Naive B cell (primary cell): ENCODE data around the gene ALPK1. TPM values are rescaled to one million over a fixed set of nuclear protein-coding genes. Genes with fewer than 3 reads are reported as not detected.
"Not testable (repeated sequence)": the region's sequence is repeated elsewhere in the genome, so short reads cannot be mapped to it uniquely, and the experiment has no call there.

Source experiments
- ATAC-seq, 2 donors: fragments of 150-1000 bp; cut with Tn5 transposase; 2 replicates each; pipeline ENCODE4 v1.10.0; 2021; ENCODE audit warnings: low read depth in 2 of 2, mild to moderate bottlenecking in 2 of 2, moderate library complexity in 2 of 2
- DNase-seq: peaks from one replicate; pipeline ENCODE4 v3.0.0; 2022
- H3K27ac Mint-ChIP-seq, 6 donors: one replicate each; pipeline ENCODE4 v1.8.0; 2020 to 2022; ENCODE audit warnings: mild to moderate bottlenecking in 6 of 6, mixed read lengths in 6 of 6, moderate library complexity in 5 of 6, inconsistent platforms in 2 of 6
- H3K27me3 Mint-ChIP-seq, 3 donors: one replicate each; pipeline ENCODE4 v1.8.0; 2021 to 2022; ENCODE audit warnings: mixed read lengths in 3 of 3, mild to moderate bottlenecking in 1 of 3
- H3K36me3 Mint-ChIP-seq, 2 donors: one replicate each; pipeline ENCODE4 v1.8.0; 2020 to 2022; ENCODE audit warnings: mixed read lengths in 2 of 2, inconsistent platforms in 1 of 2, mild to moderate bottlenecking in 1 of 2
- H3K4me1 Mint-ChIP-seq, 3 donors: one replicate each; pipeline ENCODE4 v1.8.0; 2020 to 2022; ENCODE audit warnings: mixed read lengths in 3 of 3, inconsistent platforms in 1 of 3, mild to moderate bottlenecking in 1 of 3, moderate library complexity in 1 of 3
- H3K4me3 Mint-ChIP-seq, 8 donors: one replicate each; pipeline ENCODE4 v1.8.0; 2020 to 2022; ENCODE audit warnings: mild to moderate bottlenecking in 8 of 8, mixed read lengths in 8 of 8, moderate library complexity in 8 of 8, inconsistent platforms in 2 of 8
- H3K9me3 Mint-ChIP-seq, 7 donors: one replicate each; pipeline ENCODE4 v1.8.0; 2020 to 2022; ENCODE audit warnings: mixed read lengths in 7 of 7, mild to moderate bottlenecking in 5 of 7, inconsistent platforms in 2 of 7, moderate library complexity in 1 of 7
- polyA plus RNA-seq, 6 donors: library from polyadenylated mRNA; unstranded; fragments of 300-500 nt; fragmentation: Illumina TruSeq; gene quantifications; one replicate each; pipeline ENCODE4 v1.2.3, GENCODE V29; 2021; ENCODE audit warnings: low read depth in 6 of 6

The ALPK1 gene
- polyA plus RNA-seq, 6 donors from 2014 or later, result 3.9 to 7.3 (median 5.3) TPM; not detected in 1

- Mint-ChIP-seq H3K4me3 (peak overlapping the region in 2 of 8 donors; percentile 32 to 85), H3K9me3 (peaks cover 0 to 5% (median 0%) of the 10 kb centered on the region in 7 donors), H3K36me3 (peaks cover 21 to 31% of the 10 kb centered on the region in 2 donors), H3K27me3 (no peaks in the 10 kb centered on the region), H3K27ac (peak overlapping the region in 5 of 6 donors; percentile 18 to 72 (median 43)), H3K4me1 (peaks cover 38 to 67% (median 64%) of the 10 kb centered on the region in 3 donors)
- no peak for DNase-seq
- ATAC-seq, result no peak
Measured at GRCh38 chr4:112277705-112278448, 19.3 kb upstream of the ALPK1 start.

- DNase-seq (peak; percentile 61), ATAC-seq (peak; percentile 68 to 88)
- no peaks in the 10 kb centered on the region for H3K27me3 Mint-ChIP-seq
- peak overlapping the region; percentile 7 to 97 (median 88) for H3K27ac Mint-ChIP-seq
- H3K9me3 Mint-ChIP-seq, result peaks cover 0 to 5% (median 0%) of the 10 kb centered on the region in 7 donors
- H3K4me3 Mint-ChIP-seq, result peak overlapping the region; percentile 53 to 99 (median 88)
- peaks cover 21 to 32% of the 10 kb centered on the region in 2 donors for H3K36me3 Mint-ChIP-seq
- H3K4me1 Mint-ChIP-seq, result peaks cover 49 to 77% (median 77%) of the 10 kb centered on the region in 3 donors
Measured at GRCh38 chr4:112279025-112279881, 17.9 kb upstream of the ALPK1 start.

GRCh38 chr4:112279882-112280315 lies 17.3 kb upstream of the ALPK1 start:
- no peak for ATAC-seq
- Mint-ChIP-seq H3K27me3 (no peaks in the 10 kb centered on the region), H3K9me3 (peaks cover 0 to 5% (median 0%) of the 10 kb centered on the region in 7 donors), H3K36me3 (peaks cover 21 to 32% of the 10 kb centered on the region in 2 donors), H3K27ac (peak overlapping the region in 4 of 6 donors; percentile 54 to 95 (median 88)), H3K4me1 (peaks cover 50 to 82% (median 79%) of the 10 kb centered on the region in 3 donors), H3K4me3 (peak overlapping the region; percentile 53 to 99 (median 88))
- no peak for DNase-seq

DNA sequence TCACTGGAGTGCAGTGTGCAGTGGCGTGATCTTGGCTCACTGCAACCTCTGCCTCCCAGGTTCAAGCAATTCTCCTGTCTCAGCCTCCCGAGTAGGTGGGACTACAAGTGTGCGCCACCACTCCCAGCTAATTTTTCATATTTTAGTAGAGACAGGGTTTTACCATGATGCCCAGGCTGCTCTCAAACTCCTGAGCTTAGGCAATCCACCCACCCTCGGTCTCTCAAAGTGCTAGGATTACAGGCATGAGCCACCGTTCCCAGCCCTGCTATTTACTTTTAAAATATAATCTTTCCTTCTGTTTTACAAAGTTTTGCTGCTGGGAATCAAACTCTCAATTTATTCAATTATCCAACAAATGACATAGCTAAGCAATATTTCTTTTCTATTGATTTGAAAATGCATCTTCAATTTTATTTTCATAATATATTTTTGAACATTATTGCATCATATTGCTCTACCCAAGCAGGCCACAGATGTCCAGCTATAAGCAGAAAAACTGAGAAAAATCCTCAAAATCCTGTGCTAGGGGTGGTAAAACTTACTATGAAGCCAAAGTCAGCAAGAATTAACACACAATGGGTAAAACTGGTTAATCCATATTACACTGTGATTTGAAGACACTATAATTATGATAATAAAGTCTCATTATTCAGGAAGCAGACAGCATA lies 16.6 kb upstream of the ALPK1 start:
- Mint-ChIP-seq H3K4me3 (peak overlapping the region in 7 of 8 donors; percentile 48 to 99 (median 88)), H3K36me3 (peaks cover 21 to 32% of the 10 kb centered on the region in 2 donors), H3K27ac (peak overlapping the region in 5 of 6 donors; percentile 30 to 92 (median 73))

DNA sequence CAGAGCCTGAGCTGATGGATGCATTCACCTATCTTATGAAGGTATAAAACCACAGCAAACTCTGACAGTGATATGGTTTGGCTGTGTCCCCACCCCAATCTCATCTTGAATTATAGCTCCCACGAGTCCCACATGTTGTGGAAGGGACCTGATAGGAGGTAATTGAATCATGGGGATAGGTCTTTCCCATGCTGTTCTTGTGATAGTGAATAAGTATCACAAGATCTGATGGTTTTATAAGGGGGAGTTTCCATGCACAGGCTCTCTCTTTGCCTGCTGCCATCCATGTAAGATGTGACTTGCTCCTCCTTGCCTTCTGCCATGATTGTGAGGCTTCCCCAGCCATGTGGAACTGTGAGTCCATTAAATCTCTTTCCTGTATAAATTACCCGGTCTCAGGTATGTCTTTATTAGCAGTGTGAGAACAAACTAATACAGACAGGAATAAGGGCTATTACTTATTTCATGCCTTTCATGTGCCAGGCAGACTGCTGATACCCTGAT lies 15.2 kb upstream of the ALPK1 start:
- H3K4me3 Mint-ChIP-seq, result peak overlapping the region in 5 of 8 donors; percentile 13 to 99 (median 85)
- not testable (repeated sequence) for H3K9me3 Mint-ChIP-seq, H3K27me3 Mint-ChIP-seq, DNase-seq, ATAC-seq
- H3K4me1 Mint-ChIP-seq, result peaks cover 54 to 85% (median 85%) of the 10 kb centered on the region in 3 donors
- H3K36me3 Mint-ChIP-seq, result peaks cover 14 to 23% of the 10 kb centered on the region in 2 donors
- peak overlapping the region in 5 of 6 donors; percentile 1 to 92 (median 80) for H3K27ac Mint-ChIP-seq

More for the DNA sequence above, 16.6 kb upstream of the ALPK1 start:
- H3K4me1 Mint-ChIP-seq, result peaks cover 50 to 82% (median 79%) of the 10 kb centered on the region in 3 donors
- no peak for DNase-seq
- ATAC-seq, result no peak
- no peaks in the 10 kb centered on the region for H3K27me3 Mint-ChIP-seq
- H3K9me3 Mint-ChIP-seq, result peaks cover 0 to 5% (median 0%) of the 10 kb centered on the region in 7 donors

GRCh38 chr4:112282860-112283667 lies 14.1 kb upstream of the ALPK1 start:
- peak overlapping the region; percentile 27 to 99 (median 98) for H3K4me3 Mint-ChIP-seq
- ATAC-seq (no peak), DNase-seq (no peak)
- peak overlapping the region; percentile 23 to 98 (median 86) for H3K27ac Mint-ChIP-seq
- peaks cover 14 to 18% of the 10 kb centered on the region in 2 donors for H3K36me3 Mint-ChIP-seq
- H3K4me1 Mint-ChIP-seq, result peaks cover 64 to 87% (median 84%) of the 10 kb centered on the region in 3 donors
- no peaks in the 10 kb centered on the region for H3K27me3 Mint-ChIP-seq
- H3K9me3 Mint-ChIP-seq, result peaks cover 0 to 7% (median 1%) of the 10 kb centered on the region in 7 donors

DNA sequence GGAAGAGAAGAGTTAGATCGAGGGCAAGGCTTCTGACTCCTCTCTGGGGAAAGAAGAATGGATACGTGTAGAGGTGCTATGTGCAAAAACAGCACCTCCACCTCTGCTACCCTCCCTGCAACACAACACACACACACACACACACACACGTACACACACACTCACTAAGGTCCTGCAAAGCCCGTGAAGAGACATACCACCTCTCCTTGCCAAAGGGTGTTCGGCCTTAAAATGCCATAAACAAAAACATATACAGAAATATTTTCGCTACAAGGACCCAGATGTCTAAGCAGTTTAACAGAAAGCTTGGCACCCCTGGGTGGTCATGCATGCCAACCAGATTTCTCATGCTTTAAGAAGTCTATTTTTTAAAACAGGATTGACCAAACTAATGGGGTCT lies 13.0 kb upstream of the ALPK1 start:
- Mint-ChIP-seq H3K27ac (peak overlapping the region; percentile 86 to 98 (median 97)), H3K4me1 (peaks cover 59 to 88% (median 81%) of the 10 kb centered on the region in 3 donors), H3K27me3 (no peaks in the 10 kb centered on the region), H3K4me3 (peak overlapping the region; percentile 96 to 99 (median 98)), H3K9me3 (peaks cover 0 to 7% (median 1%) of the 10 kb centered on the region in 7 donors), H3K36me3 (peaks cover 14 to 18% of the 10 kb centered on the region in 2 donors)
- no peak for DNase-seq
- no peak for ATAC-seq

DNA sequence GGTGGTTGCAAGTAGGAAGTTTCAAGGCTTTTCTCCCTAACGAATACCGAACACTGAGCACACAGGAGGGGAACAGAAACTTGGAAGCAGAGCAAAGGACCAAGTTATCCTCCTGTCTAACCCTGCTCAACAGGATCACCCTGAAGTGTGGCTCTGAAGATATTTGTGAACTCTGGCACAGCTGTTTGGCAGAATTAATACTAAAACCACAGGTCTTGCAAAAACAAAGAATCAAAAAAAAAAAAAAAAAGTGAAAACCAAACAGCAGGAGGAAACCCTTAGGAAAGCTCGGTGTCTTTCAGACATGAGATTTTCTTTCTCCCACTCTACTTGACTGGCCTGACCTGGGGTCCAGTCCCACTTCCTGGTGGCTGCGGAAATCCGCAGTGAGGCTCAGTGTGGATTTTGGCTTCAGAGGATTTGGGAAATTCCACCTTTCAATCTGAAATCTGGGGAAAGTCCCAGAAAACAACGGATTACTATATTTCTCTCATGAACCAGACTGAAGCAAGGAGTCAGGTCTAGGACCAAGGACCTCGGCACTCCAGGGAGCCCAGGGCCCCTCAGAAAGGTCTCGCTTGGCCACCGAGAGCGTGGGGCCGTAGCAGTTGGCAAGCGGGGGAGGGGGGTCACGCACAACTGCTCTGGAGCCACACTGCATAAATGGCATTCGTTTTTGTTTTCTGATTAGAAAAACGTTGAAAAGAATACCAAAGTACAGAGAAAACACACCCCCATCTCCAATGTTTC lies 12.3 kb upstream of the ALPK1 start:
- ATAC-seq (peak; percentile 2 to 15), DNase-seq (peak; percentile 21)
- Mint-ChIP-seq H3K4me1 (peaks cover 60 to 88% (median 81%) of the 10 kb centered on the region in 3 donors), H3K9me3 (peaks cover 0 to 7% (median 1%) of the 10 kb centered on the region in 7 donors), H3K27ac (peak overlapping the region; percentile 86 to 98 (median 97)), H3K36me3 (peaks cover 14 to 18% of the 10 kb centered on the region in 2 donors), H3K27me3 (no peaks in the 10 kb centered on the region), H3K4me3 (peak overlapping the region; percentile 96 to 99 (median 98))

DNA sequence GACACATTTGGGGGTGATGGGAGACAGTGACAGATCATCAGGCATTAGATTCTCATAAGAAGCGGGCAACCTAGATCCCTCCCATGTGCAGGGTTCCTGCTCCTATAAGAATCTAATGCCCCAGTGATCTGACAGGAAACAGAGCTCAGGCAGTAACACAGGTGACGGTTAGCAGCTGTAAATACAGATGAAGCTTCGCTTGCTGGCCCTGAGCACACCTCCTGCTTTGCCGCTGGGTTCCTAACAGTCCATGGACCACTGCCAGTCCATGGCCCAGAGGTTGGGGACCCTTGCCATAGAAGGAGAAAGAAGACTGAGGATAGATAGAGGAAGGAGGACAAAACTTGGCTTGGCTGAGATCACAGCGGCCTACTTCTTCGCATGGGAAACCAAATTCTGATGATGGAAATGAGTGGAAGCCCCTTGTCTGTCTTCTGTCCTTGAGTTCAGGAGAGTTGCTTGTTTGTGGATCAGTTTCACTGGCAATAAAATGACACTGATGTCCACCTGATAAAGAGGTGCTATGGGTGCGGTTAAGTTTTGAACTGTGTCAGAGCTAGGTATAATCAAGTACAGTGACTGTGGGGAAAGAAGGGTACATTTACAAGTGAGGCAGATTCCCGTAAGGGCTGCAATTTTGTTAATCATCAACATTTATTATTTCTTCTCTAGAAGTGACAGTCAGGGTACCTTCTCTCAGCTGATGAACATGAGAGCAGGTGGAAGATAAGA lies 9.7 kb upstream of the ALPK1 start:
- Mint-ChIP-seq H3K4me3 (peak overlapping the region; percentile 69 to 99 (median 98)), H3K36me3 (peaks cover 3 to 5% of the 10 kb centered on the region in 2 donors), H3K4me1 (peaks cover 44 to 67% (median 56%) of the 10 kb centered on the region in 3 donors), H3K27ac (peak overlapping the region; percentile 89 to 98 (median 98)), H3K9me3 (peaks cover 0 to 7% (median 0%) of the 10 kb centered on the region in 7 donors), H3K27me3 (no peaks in the 10 kb centered on the region)
- ATAC-seq, result peak; percentile 17 to 19
- DNase-seq, result peak; percentile 31

GRCh38 chr4:112288455-112288854 lies 8.7 kb upstream of the ALPK1 start:
- Mint-ChIP-seq H3K4me3 (peak overlapping the region; percentile 27 to 96 (median 56)), H3K36me3 (no peaks in the 10 kb centered on the region), H3K27me3 (no peaks in the 10 kb centered on the region), H3K4me1 (peaks cover 34 to 57% (median 46%) of the 10 kb centered on the region in 3 donors), H3K27ac (peak overlapping the region; percentile 82 to 98 (median 94)), H3K9me3 (peaks cover 0 to 7% (median 0%) of the 10 kb centered on the region in 7 donors)
- ATAC-seq (peak; percentile 32 to 41), DNase-seq (no peak)
